C4-2B (cell line): Measurements from ENCODE around the gene RNF224.
A peak's percentile ranks its signal among the peaks of the same experiment; 100 is the strongest.

Source experiments
- H3K27ac ChIP-seq: fragments of 450-650 bp; 2 replicates; pipeline ENCODE4 v1.5.1; 2017
- ZFX ChIP-seq: fragments of 450-650 bp; IDR thresholded peaks from 2 replicates; pipeline ENCODE4 v1.6.1; 2017
- TF ChIP-seq, protein P1 (sequence below): fragments of 450-650 bp; conservative IDR thresholded peaks from 2 replicates; pipeline ENCODE4 v1.5.1; 2017; ENCODE audit warnings: mild to moderate bottlenecking

RNF224 gene

DNA sequence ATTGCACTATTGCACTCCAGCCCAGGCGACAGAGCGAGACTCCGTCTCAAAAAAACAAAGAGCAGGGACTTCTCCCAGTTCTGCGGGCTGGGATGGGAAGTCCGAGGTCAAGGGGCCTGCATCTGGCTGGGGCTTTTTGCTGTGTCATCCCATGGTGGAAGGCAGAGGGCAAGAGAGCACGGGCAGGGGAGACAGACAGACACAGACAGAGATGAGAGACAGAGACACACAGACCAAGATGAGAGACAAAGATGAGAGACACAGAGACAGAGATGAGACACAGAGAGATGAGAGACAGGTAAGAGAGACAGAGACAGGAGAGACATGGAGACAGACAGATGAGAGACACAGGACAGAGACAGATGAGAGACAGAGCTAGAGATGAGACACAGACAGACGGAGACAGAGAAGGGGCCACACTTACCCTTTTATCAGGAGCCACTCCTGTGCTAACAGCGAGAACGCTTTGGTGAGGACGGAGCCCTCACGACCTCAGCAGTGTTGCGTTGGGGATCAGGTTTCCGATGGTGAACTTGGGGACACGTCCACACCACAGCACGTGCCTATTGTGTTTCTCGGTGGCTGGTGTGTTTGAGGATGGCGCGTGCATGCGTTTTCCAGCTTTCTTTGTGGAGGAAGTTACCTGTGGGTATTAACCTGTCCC is 41.4 kb downstream of the RNF224 start:
- TF ChIP-seq ZFX: no peak
- TF ChIP-seq, protein P1, sequence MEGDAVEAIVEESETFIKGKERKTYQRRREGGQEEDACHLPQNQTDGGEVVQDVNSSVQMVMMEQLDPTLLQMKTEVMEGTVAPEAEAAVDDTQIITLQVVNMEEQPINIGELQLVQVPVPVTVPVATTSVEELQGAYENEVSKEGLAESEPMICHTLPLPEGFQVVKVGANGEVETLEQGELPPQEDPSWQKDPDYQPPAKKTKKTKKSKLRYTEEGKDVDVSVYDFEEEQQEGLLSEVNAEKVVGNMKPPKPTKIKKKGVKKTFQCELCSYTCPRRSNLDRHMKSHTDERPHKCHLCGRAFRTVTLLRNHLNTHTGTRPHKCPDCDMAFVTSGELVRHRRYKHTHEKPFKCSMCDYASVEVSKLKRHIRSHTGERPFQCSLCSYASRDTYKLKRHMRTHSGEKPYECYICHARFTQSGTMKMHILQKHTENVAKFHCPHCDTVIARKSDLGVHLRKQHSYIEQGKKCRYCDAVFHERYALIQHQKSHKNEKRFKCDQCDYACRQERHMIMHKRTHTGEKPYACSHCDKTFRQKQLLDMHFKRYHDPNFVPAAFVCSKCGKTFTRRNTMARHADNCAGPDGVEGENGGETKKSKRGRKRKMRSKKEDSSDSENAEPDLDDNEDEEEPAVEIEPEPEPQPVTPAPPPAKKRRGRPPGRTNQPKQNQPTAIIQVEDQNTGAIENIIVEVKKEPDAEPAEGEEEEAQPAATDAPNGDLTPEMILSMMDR: no peak
- H3K27ac ChIP-seq: peak overlapping the region; percentile 99

- TF ChIP-seq ZFX: no peak
- TF ChIP-seq, protein P1: no peak
- peak overlapping the region; percentile 99 for H3K27ac ChIP-seq
These were observed 42.0 kb downstream of the RNF224 start for GRCh38 chr9:137269231-137269772.

DNA sequence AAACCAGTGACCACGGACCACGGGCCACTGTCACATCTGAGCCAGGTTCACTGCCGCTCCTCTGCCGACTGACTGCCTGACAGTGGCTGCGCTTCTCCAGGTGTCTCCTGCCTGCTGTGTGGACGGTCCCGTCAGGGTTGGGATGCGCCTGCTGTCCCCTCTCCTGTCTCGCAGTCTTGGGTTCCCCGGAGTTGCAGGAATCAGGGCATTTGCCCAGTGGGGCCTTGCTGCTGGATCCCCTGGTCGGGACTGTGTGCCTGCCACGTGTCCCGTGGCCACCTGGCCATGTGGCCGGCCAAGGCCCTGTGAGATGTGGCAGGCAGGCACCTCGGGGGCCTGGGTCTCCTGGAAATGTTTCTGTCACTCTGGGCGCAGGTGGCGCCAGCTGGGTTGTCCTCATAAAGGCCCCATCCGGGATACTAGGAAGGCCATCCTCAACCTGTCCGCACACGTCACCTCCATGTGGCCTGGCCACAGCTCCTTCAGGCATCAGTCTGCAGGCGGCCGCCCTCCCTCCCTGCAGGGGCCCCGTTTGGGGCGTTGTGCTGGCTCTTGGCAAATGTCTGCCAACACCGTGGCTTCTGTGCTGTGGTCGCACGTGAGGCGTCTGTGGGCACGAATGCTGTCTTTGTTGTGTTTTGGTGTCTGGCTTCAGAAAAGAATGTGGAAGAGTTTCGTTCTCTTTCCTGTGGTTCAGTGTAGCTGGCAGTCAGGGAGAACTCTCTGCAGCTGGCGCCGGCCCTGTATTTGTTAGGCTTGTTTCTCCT is 43.8 kb downstream of the RNF224 start:
- no peak for TF ChIP-seq ZFX
- TF ChIP-seq, protein P1: no peak
- peak overlapping the region; percentile 99 for H3K27ac ChIP-seq

DNA sequence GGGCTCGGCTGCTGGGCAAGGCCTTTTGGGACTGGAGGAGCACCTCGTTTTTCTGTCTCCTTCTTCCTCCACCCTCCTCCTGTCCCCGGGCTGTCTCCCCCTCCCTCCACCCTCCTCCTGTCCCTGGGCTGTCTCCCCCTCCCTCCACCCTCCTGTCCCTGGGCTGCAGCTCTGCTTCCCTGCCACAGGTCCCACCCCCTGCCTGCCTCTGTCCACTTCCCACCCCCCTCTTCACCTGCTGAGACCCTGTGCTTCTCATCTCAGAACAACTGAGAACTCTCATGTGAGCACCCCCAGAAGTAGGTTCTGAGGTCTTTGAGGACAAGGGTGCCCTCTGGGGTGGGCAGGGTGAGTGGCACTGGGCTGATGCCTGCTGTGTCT is 44.4 kb downstream of the RNF224 start:
- H3K27ac ChIP-seq: no peak overlapping the region; the same call in 1 of the 2 replicates
- TF ChIP-seq, protein P1: no peak
- TF ChIP-seq ZFX: no peak

- no peak overlapping the region; the same call in 1 of the 2 replicates for H3K27ac ChIP-seq
- TF ChIP-seq, protein P1: no peak
- no peak for TF ChIP-seq ZFX
These were observed 45.2 kb downstream of the RNF224 start for GRCh38 chr9:137272241-137273094.

- H3K27ac ChIP-seq: no peak overlapping the region; the same call in 1 of the 2 replicates
These were observed 45.8 kb downstream of the RNF224 start for GRCh38 chr9:137273095-137273490.

More at GRCh38 chr9:137273095-137273490, 45.8 kb downstream of the RNF224 start:
- TF ChIP-seq, protein P1: no peak
- no peak for TF ChIP-seq ZFX
